ENCODE data around the gene TAF8. TPM values are rescaled to one million over a fixed set of nuclear protein-coding genes. Genes with fewer than 3 reads are reported as not detected.

TAF8 gene
- total and polyA plus RNA-seq, 10 of the 15 experiments (the other 5 are each of a cell fraction or from before 2014, with no cell fraction given) = 11.7 to 30.9 (median 19.9) TPM

DNA sequence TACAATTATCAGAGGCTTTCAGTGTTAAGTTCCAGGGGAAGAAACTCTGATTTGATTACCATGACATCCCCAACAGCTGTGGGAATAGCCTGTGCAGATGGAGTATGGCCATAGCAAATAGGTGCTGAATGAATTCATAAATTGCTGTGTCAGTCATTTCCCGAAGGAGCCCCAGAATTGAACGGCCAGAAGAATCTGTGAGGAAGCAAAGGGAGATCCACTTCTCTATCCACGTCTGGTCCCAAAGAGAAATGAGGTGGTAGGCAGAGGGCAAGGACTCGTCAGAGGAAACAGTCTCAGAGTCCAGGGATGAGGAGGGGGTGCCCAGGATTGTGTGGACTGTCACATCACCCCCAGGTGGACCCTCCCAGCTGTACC is 3.1 kb upstream of the TAF8 start:
- H3K9me3 ChIP-seq (replicated peaks; ENCODE audit: control insufficient read depth, insufficient read depth, low read length) = no peaks in the 10 kb centered on the region
- no peak overlapping the region for H2AFZ ChIP-seq (ENCODE audit: control insufficient read depth, low read depth, low read length)
- FAIRE-seq = no peak
- peaks cover 43% of the 10 kb centered on the region for H3K4me1 ChIP-seq (ENCODE audit: control insufficient read depth, insufficient read depth, low read length)
- peaks cover 10% of the 10 kb centered on the region for H3K79me2 ChIP-seq (ENCODE audit: control insufficient read depth, insufficient read depth, low read length)
- ChIA-PET POLR2A (interaction anchor here (0.6 to 4.6 kb wide), 4 partner anchors 21 to 1122 kb away, joined by 3 to 30 read pairs (median 5); partner anchors contain the start of gene TOMM6), CTCF (interaction anchor here (0.5 to 11.2 kb wide), 10 partner anchors 8 to 263 kb away, joined by 3 to 193 read pairs (median 15); partner anchors contain the start of genes BYSL, CCND3, MED20 and PRICKLE4), SMC1A (ENCODE audit: uncharacterized antibody, unreplicated experiment) (interaction anchor here (1.0 to 12.3 kb wide), 6 partner anchors 108 to 313 kb away, joined by 4 to 138 read pairs (median 6); partner anchors contain the start of genes BYSL, CCND3, MED20 and TOMM6), RAD21 (ENCODE audit: unreplicated experiment) (interaction anchor here (2.2 to 2.4 kb wide), 2 partner anchors 126 to 167 kb away, joined by 5 to 9 read pairs; partner anchors contain the start of genes BYSL and MED20)
- H3K9ac ChIP-seq (ENCODE audit: control insufficient read depth, insufficient read depth, low read length) = no peak overlapping the region
- H3K36me3 ChIP-seq (ENCODE audit: control insufficient read depth in 2 of 2, insufficient read depth in 2 of 2, low read length in 1 of 2) = no peaks in the 10 kb centered on the region
- no peak overlapping the region; the same call in 1 of the 2 replicates for H3K4me3 ChIP-seq
- no peak for ATAC-seq
- in situ Hi-C loops (cut with MboI) = loop anchor here (10.0 kb wide), 2 partner anchors 112 to 442 kb away; no protein-coding TSS in a partner anchor
- H3K4me2 ChIP-seq (ENCODE audit: control insufficient read depth, insufficient read depth) = no peak overlapping the region
- 71% methylated on average over 4 of the region's 4 CpGs for WGBS (ENCODE audit: insufficient coverage, insufficient replicate concordance, low lambda C conversion rate, missing lambda C conversion rate)
- BruUV-seq (replicated peaks) = no TSS peak
- no peak overlapping the region for H3K27ac ChIP-seq (ENCODE audit: control insufficient read depth, insufficient read depth)
- H4K20me1 ChIP-seq (ENCODE audit: control insufficient read depth, insufficient read depth) = no peaks in the 10 kb centered on the region
- intact Hi-C loops (cut with micrococcal nuclease; ENCODE audit: unreplicated experiment) = loop anchor here (10.0 kb wide), 2 partner anchors 342 to 442 kb away; no protein-coding TSS in a partner anchor
- no peaks in the 10 kb centered on the region for H3K27me3 ChIP-seq (replicated peaks in 1 of 2; ENCODE audit: control insufficient read depth in 2 of 2, insufficient read depth in 2 of 2, low read length in 1 of 2)
- no peak for DNase-seq (ENCODE audit: low read depth, low spot score)
- TF ChIP-seq ZNF217 (IDR thresholded peaks at IDR 0.05) (no peak), RB1 (IDR thresholded peaks at IDR 0.05; ENCODE audit: borderline replicate concordance) (no peak), CHD1 (IDR thresholded peaks at IDR 0.05; ENCODE audit: low read depth, low read length) (no peak), STAT3 (IDR thresholded peaks at IDR 0.05; ENCODE audit: low read depth, low read length) (no peak), CBX3 (IDR thresholded peaks at IDR 0.05; ENCODE audit: borderline replicate concordance, low read depth) (no peak), MTA3 (IDR thresholded peaks at IDR 0.05; ENCODE audit: borderline replicate concordance, low read length) (no peak), SPI1 (IDR thresholded peaks at IDR 0.05; ENCODE audit: borderline replicate concordance, insufficient read depth, low read depth, low read length) (no peak), HCFC1 (IDR thresholded peaks at IDR 0.05; ENCODE audit: low read length) (no peak), JUND (IDR thresholded peaks at IDR 0.05; ENCODE audit: low read depth, low read length) (no peak), IKZF1 (conservative IDR thresholded peaks at IDR 0.05) (no peak), FOS (IDR thresholded peaks at IDR 0.05; ENCODE audit: borderline replicate concordance, extremely low read depth, insufficient read length) (no peak), MXI1 (IDR thresholded peaks at IDR 0.05; ENCODE audit: low read depth, low read length) (no peak)
- TF ChIP-seq, protein P1, sequence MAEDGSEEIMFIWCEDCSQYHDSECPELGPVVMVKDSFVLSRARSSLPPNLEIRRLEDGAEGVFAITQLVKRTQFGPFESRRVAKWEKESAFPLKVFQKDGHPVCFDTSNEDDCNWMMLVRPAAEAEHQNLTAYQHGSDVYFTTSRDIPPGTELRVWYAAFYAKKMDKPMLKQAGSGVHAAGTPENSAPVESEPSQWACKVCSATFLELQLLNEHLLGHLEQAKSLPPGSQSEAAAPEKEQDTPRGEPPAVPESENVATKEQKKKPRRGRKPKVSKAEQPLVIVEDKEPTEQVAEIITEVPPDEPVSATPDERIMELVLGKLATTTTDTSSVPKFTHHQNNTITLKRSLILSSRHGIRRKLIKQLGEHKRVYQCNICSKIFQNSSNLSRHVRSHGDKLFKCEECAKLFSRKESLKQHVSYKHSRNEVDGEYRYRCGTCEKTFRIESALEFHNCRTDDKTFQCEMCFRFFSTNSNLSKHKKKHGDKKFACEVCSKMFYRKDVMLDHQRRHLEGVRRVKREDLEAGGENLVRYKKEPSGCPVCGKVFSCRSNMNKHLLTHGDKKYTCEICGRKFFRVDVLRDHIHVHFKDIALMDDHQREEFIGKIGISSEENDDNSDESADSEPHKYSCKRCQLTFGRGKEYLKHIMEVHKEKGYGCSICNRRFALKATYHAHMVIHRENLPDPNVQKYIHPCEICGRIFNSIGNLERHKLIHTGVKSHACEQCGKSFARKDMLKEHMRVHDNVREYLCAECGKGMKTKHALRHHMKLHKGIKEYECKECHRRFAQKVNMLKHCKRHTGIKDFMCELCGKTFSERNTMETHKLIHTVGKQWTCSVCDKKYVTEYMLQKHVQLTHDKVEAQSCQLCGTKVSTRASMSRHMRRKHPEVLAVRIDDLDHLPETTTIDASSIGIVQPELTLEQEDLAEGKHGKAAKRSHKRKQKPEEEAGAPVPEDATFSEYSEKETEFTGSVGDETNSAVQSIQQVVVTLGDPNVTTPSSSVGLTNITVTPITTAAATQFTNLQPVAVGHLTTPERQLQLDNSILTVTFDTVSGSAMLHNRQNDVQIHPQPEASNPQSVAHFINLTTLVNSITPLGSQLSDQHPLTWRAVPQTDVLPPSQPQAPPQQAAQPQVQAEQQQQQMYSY (CRISPR knock-in tag; IDR thresholded peaks at IDR 0.05) = no peak
- TF ChIP-seq, protein P2, sequence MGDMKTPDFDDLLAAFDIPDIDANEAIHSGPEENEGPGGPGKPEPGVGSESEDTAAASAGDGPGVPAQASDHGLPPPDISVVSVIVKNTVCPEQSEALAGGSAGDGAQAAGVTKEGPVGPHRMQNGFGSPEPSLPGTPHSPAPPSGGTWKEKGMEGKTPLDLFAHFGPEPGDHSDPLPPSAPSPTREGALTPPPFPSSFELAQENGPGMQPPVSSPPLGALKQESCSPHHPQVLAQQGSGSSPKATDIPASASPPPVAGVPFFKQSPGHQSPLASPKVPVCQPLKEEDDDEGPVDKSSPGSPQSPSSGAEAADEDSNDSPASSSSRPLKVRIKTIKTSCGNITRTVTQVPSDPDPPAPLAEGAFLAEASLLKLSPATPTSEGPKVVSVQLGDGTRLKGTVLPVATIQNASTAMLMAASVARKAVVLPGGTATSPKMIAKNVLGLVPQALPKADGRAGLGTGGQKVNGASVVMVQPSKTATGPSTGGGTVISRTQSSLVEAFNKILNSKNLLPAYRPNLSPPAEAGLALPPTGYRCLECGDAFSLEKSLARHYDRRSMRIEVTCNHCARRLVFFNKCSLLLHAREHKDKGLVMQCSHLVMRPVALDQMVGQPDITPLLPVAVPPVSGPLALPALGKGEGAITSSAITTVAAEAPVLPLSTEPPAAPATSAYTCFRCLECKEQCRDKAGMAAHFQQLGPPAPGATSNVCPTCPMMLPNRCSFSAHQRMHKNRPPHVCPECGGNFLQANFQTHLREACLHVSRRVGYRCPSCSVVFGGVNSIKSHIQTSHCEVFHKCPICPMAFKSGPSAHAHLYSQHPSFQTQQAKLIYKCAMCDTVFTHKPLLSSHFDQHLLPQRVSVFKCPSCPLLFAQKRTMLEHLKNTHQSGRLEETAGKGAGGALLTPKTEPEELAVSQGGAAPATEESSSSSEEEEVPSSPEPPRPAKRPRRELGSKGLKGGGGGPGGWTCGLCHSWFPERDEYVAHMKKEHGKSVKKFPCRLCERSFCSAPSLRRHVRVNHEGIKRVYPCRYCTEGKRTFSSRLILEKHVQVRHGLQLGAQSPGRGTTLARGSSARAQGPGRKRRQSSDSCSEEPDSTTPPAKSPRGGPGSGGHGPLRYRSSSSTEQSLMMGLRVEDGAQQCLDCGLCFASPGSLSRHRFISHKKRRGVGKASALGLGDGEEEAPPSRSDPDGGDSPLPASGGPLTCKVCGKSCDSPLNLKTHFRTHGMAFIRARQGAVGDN (IDR thresholded peaks at IDR 0.05) = no peak
- TF ChIP-seq, protein P3, sequence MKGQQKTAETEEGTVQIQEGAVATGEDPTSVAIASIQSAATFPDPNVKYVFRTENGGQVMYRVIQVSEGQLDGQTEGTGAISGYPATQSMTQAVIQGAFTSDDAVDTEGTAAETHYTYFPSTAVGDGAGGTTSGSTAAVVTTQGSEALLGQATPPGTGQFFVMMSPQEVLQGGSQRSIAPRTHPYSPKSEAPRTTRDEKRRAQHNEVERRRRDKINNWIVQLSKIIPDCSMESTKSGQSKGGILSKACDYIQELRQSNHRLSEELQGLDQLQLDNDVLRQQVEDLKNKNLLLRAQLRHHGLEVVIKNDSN (IDR thresholded peaks at IDR 0.05; ENCODE audit: borderline replicate concordance, extremely low read length, insufficient read depth, low read depth, low read length) = no peak

All from GM12878 (cell line).